HG02642 (cell line): ENCODE results near the gene CACNA1F.

Experiments
- ATAC-seq: cut with Tn5 transposase; IDR thresholded peaks from one replicate; pipeline ENCODE4 v1.9.1; 2021; ENCODE audit warnings: mild to moderate bottlenecking; ENCODE audit not compliant: unreplicated experiment, poor library complexity

The CACNA1F gene

DNA sequence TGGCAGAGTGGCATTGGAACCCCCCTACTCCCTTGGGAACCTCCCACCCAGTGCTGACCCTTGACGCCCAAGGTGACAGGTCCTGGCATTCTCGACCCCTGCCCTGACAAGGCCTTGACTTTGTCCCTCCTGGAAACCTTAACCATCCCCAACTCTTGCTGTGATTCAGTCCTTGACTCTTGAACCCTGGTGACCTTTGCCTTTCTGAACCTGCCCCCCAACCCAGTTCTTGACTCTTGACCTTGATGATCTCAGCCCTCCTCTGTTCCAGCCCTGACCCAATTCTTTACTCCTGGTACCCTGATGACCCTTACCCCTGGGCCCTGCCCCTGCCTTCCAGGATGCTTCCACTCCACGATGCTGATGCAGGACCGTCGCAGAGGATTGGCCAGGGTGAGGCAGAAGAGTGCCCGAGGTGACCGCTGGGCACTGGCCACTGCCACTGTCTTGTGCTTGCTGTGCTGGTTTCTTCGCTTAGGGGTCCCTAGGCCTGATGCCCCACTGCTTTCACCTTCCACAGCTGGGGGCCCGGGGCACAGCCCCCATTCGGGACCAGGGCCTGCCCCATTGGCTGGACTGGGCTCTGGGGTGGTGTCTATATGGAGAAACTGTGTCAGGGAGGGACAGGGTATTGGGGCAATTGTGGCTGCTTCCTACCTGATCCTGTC, 1.7 kb downstream of the CACNA1F start:
- ATAC-seq = no peak

DNA sequence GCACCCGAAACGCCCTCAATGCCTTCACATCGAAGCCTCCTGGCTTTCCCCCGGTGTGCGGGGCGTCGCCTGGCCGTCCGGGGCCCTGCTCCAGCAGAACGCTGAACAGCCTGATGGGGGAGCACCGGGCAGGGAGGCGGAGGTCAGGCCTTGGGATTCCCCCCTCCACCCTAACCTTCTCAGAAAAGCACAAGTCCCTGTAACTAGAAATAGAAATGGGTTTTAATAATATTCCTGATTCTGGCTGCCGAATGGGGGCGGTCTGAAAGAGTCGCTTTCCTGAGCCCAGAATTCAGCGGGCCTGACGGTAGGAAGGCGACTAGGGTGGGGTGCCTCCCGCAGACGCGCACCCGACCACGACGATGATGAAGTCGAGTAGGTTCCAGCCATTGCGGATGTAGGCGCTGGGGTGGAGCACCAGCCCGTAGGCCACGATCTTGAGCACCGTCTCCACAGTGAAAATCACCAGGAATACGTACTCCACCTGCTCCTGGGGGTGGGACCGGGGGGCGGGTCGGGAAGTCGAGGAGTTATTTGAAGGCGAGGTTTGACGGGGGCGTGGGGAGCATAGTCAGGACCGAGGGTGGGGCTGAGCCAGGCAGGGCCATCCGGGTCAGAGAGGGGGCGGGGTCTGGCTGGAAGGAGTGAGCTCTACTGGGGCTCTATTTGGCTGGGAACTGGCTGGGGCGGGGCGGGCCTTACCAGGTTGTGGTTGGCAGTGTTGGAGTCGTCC, 2.5 kb downstream of the CACNA1F start:
- ATAC-seq = peak; percentile 63

- no peak for ATAC-seq
Measured at GRCh38 chrX:49228185-49228584, 5.0 kb downstream of the CACNA1F start.

DNA sequence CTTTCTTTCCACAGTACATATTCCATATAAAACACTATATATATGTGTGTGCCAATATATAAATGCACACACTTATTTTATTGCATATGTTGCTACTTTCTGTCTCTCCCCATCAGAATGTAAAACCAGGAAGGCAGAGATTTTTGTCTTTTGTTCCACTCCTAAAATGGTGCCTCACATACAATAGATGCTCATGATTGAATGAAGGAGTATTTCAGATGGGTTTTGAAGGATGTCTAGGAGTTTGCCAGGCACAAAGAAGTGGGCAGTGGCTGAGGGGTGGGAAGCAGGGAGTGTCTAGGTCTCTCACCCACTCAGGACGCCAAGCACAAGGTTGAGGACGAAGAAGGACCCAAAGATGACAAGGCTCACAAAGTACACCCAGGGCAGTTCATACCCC, 5.4 kb downstream of the CACNA1F start:
- ATAC-seq = no peak

DNA sequence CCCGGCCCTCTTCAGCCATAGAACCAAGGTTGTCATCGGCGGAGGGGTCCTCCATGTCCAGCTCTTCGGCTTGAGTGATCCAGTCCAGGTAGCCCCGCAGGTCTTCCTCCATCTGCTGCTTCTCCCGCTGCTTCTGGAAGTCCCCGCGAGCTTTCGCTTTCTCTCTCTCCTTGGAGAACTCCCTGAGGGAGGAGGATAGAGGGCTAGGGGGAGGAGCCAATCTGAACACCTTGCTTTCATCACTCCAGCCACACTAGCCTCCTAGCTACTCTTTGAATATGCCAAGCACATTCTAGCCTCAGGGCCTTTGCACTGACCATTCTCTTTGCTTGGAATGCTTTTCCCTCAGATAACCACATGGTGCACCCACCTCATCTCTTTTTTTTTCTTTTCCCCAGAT, 6.2 kb downstream of the CACNA1F start:
- no peak for ATAC-seq

GRCh38 chrX:49225858-49226257, 7.3 kb downstream of the CACNA1F start:
- no peak for ATAC-seq

DNA sequence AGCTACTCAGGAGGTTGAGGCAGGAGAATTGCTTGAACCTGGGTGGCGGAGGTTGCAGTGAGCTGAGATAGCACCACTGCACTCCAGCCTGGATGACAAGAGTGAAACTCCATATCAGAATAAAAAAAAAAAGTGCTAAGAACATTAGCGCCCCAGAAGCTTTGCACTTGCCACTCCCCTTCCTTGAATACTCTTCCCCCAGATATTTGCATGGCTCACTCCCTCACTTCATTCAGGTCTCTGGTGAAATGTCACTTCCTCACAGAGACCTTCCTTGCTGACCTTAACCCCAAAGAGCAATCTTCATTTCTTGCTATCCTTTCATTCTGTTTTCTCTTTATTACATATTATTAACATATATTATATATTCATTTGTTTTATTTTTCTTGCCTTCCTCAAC, 11.3 kb downstream of the CACNA1F start:
- ATAC-seq = no peak

- ATAC-seq = no peak
Measured at GRCh38 chrX:49220100-49220499, 13.0 kb downstream of the CACNA1F start.

GRCh38 chrX:49214996-49215526, 18.1 kb downstream of the CACNA1F start:
- no peak for ATAC-seq

- ATAC-seq = no peak
Measured at GRCh38 chrX:49214416-49214815, 18.7 kb downstream of the CACNA1F start.

DNA sequence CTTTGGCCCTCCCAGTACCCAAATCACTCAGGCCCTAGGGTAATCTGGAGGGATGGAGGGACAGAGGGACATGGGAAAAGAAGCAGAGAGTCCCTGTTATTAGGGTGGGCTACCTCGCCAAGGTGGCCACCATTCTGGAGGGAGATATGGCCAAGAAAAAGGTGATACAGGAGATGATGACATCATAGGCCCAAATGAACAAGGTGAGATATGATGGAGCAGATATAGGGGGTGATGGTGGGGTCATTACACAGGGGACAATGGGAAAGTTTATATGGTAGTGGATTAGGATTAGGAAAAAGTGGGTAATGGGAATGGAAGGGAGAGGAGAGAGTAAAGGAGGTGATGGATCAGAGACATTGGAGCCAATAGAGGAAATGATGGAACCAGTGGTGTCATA, 20.3 kb downstream of the CACNA1F start:
- no peak for ATAC-seq

GRCh38 chrX:49212209-49212608, 20.9 kb downstream of the CACNA1F start:
- no peak for ATAC-seq

GRCh38 chrX:49211074-49211473, 22.1 kb downstream of the CACNA1F start:
- ATAC-seq = no peak

DNA sequence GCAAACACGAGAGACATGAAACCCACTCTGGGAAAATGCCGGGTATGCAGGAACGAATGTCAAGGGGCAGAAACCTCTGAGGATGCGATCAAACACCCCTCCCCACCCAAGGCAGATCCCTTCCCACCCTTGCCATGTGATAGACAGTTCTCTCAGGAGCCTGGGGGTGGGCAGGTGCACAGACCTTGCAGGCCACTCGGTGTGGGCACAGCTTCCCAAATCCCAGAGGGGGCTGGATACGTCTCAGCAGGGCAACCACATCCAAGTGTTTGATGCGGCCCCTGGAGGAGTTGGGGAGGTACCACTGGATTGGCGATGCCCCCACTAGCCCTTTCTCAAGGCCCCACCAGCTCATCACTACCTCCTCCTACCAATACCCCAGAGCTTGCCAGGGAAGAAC, 22.7 kb downstream of the CACNA1F start:
- no peak for ATAC-seq

DNA sequence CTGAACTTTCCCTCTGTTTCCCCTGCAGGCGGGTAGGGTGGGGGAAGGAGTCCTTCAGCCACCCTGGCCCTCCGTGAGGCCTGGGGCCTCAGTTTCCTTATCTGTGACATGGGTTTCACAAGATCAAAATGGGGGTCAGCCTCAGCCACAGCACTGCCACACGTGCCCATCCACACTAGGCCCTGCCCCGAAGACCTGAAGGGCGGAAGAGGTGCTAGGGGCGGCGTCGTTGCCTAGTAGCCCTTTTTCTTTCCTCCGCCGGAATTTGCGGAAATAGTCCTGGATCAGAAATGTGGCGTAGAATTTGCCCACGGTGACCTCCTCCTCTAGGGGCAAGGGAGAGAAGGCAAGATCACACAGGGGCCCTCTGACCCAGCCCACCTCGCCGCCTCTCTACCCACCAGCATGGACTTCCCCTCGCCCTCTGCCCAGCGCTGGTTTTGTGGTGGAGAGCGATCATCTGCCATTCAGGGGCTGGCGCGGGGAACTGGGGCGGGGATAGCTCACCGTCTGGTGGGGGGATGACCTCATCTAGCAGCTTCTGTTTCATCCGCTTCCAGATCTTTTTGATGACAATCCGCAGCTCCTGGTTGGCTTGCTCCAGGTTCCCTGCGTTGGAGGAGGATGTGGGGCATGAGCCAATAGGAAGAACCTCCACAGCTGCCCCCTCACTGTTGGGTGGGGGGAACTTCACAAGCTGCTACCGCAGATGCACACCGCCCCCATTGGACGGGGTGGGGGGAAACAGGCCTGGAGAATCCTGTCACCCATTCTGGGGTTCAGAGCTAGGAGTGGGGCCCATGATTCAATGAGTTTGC, 23.5 kb downstream of the CACNA1F start:
- ATAC-seq = no peak

DNA sequence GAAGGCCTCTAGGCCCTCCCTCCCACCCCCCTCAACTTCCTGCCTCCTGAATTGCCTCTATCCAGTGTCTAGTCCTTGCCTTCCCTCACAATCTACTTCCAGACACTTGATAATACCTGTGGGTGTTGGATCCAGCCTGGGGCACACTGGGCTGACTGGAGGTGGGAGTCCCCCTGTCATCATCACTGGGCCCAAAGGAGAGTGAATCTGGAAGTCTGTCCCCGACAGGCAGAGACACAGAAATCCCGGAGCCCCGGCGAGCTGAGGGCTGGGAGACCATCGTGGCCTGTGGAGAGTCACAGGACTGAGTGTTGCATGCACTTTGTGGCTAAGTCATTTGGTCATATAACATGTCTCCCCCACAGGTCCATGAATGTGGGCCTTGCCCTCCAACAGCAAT, 24.7 kb downstream of the CACNA1F start:
- ATAC-seq = no peak

- ATAC-seq = no peak
Measured at GRCh38 chrX:49206543-49206942, 26.6 kb downstream of the CACNA1F start.

DNA sequence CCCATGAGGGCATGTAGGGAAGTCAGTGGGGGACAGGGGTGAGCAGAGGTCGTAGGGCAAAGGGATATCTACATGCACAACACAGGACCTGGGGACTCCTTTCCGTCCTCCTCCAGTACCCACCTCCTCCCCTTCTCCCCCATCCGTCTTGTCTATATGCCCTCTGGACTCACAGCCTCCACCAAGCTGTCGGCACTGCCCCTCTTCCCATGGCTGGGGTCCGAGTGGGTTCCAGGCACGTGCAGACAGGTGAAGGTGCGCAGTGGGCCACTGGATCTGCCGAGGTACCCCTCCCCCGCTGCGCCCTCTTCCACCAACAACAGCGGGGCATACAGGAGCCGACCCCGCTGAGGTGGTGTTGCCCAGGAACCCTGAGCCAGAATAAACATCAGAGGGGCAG, 27.7 kb downstream of the CACNA1F start:
- no peak for ATAC-seq

DNA sequence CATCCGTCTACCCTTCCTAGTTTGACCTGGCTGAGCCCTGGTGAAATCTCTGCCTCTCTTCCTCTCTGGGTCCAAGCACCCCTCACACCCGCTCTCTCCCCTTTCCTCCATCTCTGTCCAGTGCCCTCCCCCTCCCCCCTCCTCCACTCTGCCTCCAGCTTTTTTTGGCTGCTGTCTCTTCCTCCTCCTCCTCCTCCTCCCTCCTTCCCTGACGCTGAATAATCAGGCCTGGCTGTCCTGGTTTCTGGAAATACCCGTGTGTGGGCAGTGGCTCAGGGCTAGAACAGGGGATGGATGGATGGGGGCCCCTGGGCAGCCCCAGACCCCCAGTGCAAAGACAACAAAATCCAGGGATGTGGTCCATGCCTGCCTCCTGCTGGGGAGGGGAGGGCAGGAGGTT, 28.4 kb downstream of the CACNA1F start:
- ATAC-seq = no peak

DNA sequence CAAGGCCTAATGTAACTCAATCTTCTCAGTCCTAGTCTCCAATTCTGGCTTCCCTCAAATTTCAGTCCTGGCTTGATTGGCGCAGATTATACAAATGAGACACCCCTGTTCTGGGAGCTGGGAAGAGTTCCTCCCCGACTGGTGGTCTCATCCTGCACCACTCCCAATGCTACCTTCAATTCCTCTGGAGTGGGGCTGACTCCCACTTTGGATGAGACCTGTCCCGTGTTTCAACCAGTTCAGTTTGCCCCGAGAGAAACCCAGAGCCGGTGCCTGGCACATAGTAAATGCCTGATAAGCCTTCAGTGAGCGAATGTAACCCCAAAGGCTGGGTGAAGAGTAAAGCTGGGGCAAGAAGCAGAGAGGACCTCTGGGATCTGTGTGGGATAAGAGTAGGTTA, 29.1 kb downstream of the CACNA1F start:
- no peak for ATAC-seq

GRCh38 chrX:49203536-49203935, 29.6 kb downstream of the CACNA1F start:
- no peak for ATAC-seq
